Keratinocyte (primary cell): ENCODE data around the gene BTRC. TPM values are rescaled to one million over a fixed set of nuclear protein-coding genes. Genes with fewer than 3 reads are reported as not detected.

Experiments
- DNase-seq: peaks from one replicate; pipeline ENCODE4 v3.0.0-alpha.2; 2011; ENCODE audit warnings: low read depth, missing footprints, low spot score
- FAIRE-seq: peaks from 2 replicates; lab custom pipeline; 2011; peaks lifted over from hg19 to GRCh38; lab: Jason Lieb, UNC
- H2AFZ ChIP-seq: 2 replicates; pipeline ENCODE4 v1.6.0; 2012; ENCODE audit warnings: low read length, control low read depth, inconsistent platforms; ENCODE audit not compliant: control insufficient read depth
- H3K27ac ChIP-seq: 2 replicates; pipeline ENCODE4 v1.5.1; 2011; ENCODE audit warnings: low read length; ENCODE audit not compliant: control insufficient read depth, insufficient read depth
- H3K27me3 ChIP-seq: 3 replicates; pipeline ENCODE4 v1.6.0; 2011; ENCODE audit warnings: low read length; ENCODE audit not compliant: control insufficient read depth, insufficient read depth; ENCODE audit errors: extremely low read depth
- H3K36me3 ChIP-seq, 2 experiments: 2 replicates in 1 of 2; 3 replicates in 1 of 2; pipeline ENCODE4 v1.5.1; 2011; ENCODE audit warnings: low read length in 2 of 2, mild to moderate bottlenecking in 1 of 2; ENCODE audit not compliant: control insufficient read depth in 2 of 2, insufficient read depth in 2 of 2; ENCODE audit errors: extremely low read depth in 1 of 2
- H3K4me1 ChIP-seq: 3 replicates; pipeline ENCODE4 v1.5.1; 2011; ENCODE audit warnings: low read length; ENCODE audit not compliant: control insufficient read depth, insufficient read depth; ENCODE audit errors: extremely low read depth
- H3K4me2 ChIP-seq: 3 replicates; pipeline ENCODE4 v1.6.0; 2011; ENCODE audit warnings: low read depth, low read length; ENCODE audit not compliant: control insufficient read depth, insufficient read depth; ENCODE audit errors: extremely low read depth
- H3K4me3 ChIP-seq, 3 experiments: fragments of 200-600 bp in 1 of 3; sonication (generic) in 1 of 3; 2 replicates in 2 of 3; 3 replicates in 1 of 3; pipeline ENCODE4 v1.5.1; 2011 to 2016; ENCODE audit warnings: low read length in 3 of 3, mild to moderate bottlenecking in 3 of 3, control low read depth in 2 of 3, inconsistent platforms in 1 of 3, low read depth in 1 of 3, mixed read lengths in 1 of 3, mixed run types in 1 of 3, moderate library complexity in 1 of 3; ENCODE audit not compliant: control insufficient read depth in 2 of 3, insufficient read depth in 2 of 3; ENCODE audit errors: extremely low read depth in 1 of 3
- H3K79me2 ChIP-seq: 2 replicates; pipeline ENCODE4 v1.6.0; 2012; ENCODE audit warnings: low read length; ENCODE audit not compliant: control insufficient read depth, insufficient read depth
- H3K9ac ChIP-seq: 3 replicates; pipeline ENCODE4 v1.6.0; 2011; ENCODE audit warnings: low read length; ENCODE audit not compliant: control insufficient read depth, insufficient read depth; ENCODE audit errors: extremely low read depth
- H3K9me1 ChIP-seq: 3 replicates; pipeline ENCODE4 v1.6.0; 2011; ENCODE audit warnings: low read length; ENCODE audit not compliant: control insufficient read depth, insufficient read depth; ENCODE audit errors: extremely low read depth
- H3K9me3 ChIP-seq: 2 replicates; pipeline ENCODE4 v1.5.1; 2012; ENCODE audit warnings: low read depth, low read length; ENCODE audit not compliant: control insufficient read depth
- H4K20me1 ChIP-seq: 3 replicates; pipeline ENCODE4 v1.6.0; 2011; ENCODE audit warnings: low read length; ENCODE audit not compliant: control insufficient read depth, insufficient read depth; ENCODE audit errors: extremely low read depth
- CTCF ChIP-seq, 3 experiments: IDR thresholded peaks in 1 of 3; conservative IDR thresholded peaks in 1 of 3; optimal IDR thresholded peaks in 1 of 3; 2 replicates in 2 of 3; 3 replicates in 1 of 3; pipeline versions ENCODE3 to v1.5.1; 2011; ENCODE audit warnings: low read length in 3 of 3, mild to moderate bottlenecking in 3 of 3, moderate library complexity in 2 of 3, control low read depth in 1 of 3, inconsistent platforms in 1 of 3; ENCODE audit not compliant: insufficient read depth in 2 of 3; ENCODE audit errors: extremely low read depth in 1 of 3
- EZH2 ChIP-seq: IDR thresholded peaks from one replicate; pipeline ENCODE4 v1.6.1; 2012; ENCODE audit warnings: inconsistent platforms, mild to moderate bottlenecking, low read length, moderate library complexity
- dilution Hi-C: fragments of 300-500 bp; cut with MboI; formaldehyde crosslinking; loops from one replicate; pipeline ENCODE4 v1.7.0; 2020; ENCODE audit warnings: low sequenced_read_pairs; ENCODE audit not compliant: extremely low pct_ligation_motif_present
- polyA plus RNA-seq, 5 experiments: library from polyadenylated mRNA; depleted of rRNA in 3 of 5; stranded (reverse) in 3 of 5; stranded (forward) in 1 of 5; unstranded in 1 of 5; fragments of >200 nt; gene quantifications; 1 replicate in 1 of 5; 2 replicates in 3 of 5; 3 replicates in 1 of 5; pipeline versions ENCODE4 v1.2.1 to v1.2.3, GENCODE V29; 2011 to 2012; ENCODE audit warnings: missing spikeins in 2 of 5, low read depth in 1 of 5, low replicate concordance in 1 of 5

The BTRC gene
- polyA plus RNA-seq, 1 donor (not counting 4 experiments of a cell fraction or from before 2014, with no cell fraction given): 21.7 TPM

GRCh38 chr10:101444058-101444898 lies 90.3 kb downstream of the BTRC start:
- Histone ChIP-seq H3K9ac (no peak overlapping the region), H3K27me3 (no peaks in the 10 kb centered on the region), H3K4me3 (no peak overlapping the region), H4K20me1 (no peaks in the 10 kb centered on the region), H3K4me2 (no peak overlapping the region), H3K27ac (no peak overlapping the region), H3K9me3 (no peaks in the 10 kb centered on the region), H3K4me1 (no peaks in the 10 kb centered on the region), H3K36me3 (no peaks in the 10 kb centered on the region), H3K79me2 (no peaks in the 10 kb centered on the region), H2AFZ (no peak overlapping the region), H3K9me1 (no peaks in the 10 kb centered on the region)
- FAIRE-seq (peak; percentile 48), DNase-seq (no peak)
- dilution Hi-C loops: no loop called here
- peak in 1 of 3 experiments; percentile 30 for TF ChIP-seq CTCF (optimal IDR thresholded peaks at IDR 0.05 in 1 of 3, IDR thresholded peaks at IDR 0.05 in 1 of 3, conservative IDR thresholded peaks at IDR 0.05 in 1 of 3; ENCODE audit: extremely low read depth in 1 of 3, insufficient read depth in 2 of 3, low read length in 3 of 3)
- TF ChIP-seq EZH2: no peak

GRCh38 chr10:101446071-101446470 lies 92.1 kb downstream of the BTRC start:
- Histone ChIP-seq H3K27ac (no peak overlapping the region), H3K79me2 (no peaks in the 10 kb centered on the region), H3K9ac (no peak overlapping the region), H4K20me1 (no peaks in the 10 kb centered on the region), H3K27me3 (no peaks in the 10 kb centered on the region), H3K36me3 (no peaks in the 10 kb centered on the region), H3K4me1 (no peaks in the 10 kb centered on the region), H3K9me3 (no peaks in the 10 kb centered on the region), H3K4me3 (no peak overlapping the region), H2AFZ (no peak overlapping the region), H3K9me1 (no peaks in the 10 kb centered on the region), H3K4me2 (no peak overlapping the region)
- no peak for TF ChIP-seq EZH2
- TF ChIP-seq CTCF (optimal IDR thresholded peaks at IDR 0.05 in 1 of 3, IDR thresholded peaks at IDR 0.05 in 1 of 3, conservative IDR thresholded peaks at IDR 0.05 in 1 of 3; ENCODE audit: extremely low read depth in 1 of 3, insufficient read depth in 2 of 3, low read length in 3 of 3): no peak
- DNase-seq: no peak
- dilution Hi-C loops: no loop called here
- FAIRE-seq: no peak
